Epithelial cell of proximal tubule (primary cell): ENCODE data around the gene ST14. TPM values are rescaled to one million over a fixed set of nuclear protein-coding genes. Genes with fewer than 3 reads are reported as not detected.
A peak's percentile ranks its signal among the peaks of the same experiment; 100 is the strongest.

Experiments
- DNase-seq: peaks from one replicate; pipeline ENCODE4 v3.0.0-alpha.2; 2011; ENCODE audit warnings: low read depth
- H3K4me3 ChIP-seq: 2 replicates; pipeline ENCODE4 v1.5.1; 2011; ENCODE audit warnings: low read depth, mild to moderate bottlenecking, low read length
- total RNA-seq: library from RNA; depleted of rRNA; stranded (reverse); fragments of >200 nt; gene quantifications from 2 replicates; pipeline ENCODE4 v1.2.3, GENCODE V29; 2015
- TF ChIP-seq, protein P1 (sequence below): conservative IDR thresholded peaks from 2 replicates; pipeline ENCODE4 v1.5.1; 2012; ENCODE audit warnings: low read depth, mild to moderate bottlenecking, low read length

Gene ST14
- total RNA-seq, 1 donor from 2014 or later = 75.5 TPM

DNA sequence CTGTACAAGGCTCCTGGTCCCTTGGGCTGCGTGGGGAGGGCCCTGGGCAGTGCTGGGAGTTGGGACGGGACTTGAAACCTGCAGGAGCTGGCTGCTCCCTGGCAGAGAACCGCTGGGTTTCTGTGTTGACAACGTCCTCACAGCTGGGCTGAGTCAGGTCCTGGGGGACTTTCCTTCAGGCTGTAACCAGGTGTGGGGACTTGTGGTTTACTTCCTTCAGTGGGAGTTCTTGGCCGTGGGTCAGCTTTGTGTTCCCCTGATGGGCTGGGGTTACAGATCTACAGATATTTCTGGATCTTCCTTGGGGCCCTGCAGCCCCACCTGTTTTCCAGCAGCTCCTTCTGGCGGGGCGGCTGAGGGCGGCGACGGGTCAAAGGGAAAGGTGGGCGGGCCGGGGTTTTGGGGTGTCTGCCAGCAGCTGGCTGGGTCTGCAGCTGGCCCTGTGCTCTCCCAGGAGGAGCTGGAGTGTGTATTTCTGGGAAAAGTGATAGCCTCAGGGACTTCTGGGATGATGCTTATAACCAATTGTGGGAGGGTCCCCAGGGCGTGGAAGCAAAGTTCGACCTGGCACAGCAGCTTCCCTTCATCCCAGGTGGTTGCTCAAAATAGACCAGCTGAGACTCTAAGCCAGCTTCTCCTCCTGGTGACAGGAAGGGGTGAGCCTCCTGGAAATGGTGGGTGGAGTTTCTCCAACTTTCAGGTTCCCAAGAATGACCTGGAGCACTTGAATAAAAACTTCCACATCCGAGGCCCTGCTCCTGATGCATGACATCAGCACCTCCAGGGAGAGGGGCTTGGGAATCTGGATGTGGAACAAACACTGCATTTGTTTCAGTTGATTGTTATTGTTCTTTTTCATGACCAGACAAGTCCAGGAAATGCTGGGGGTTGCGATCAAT, 19.1 kb downstream of the ST14 start:
- TF ChIP-seq, protein P1, sequence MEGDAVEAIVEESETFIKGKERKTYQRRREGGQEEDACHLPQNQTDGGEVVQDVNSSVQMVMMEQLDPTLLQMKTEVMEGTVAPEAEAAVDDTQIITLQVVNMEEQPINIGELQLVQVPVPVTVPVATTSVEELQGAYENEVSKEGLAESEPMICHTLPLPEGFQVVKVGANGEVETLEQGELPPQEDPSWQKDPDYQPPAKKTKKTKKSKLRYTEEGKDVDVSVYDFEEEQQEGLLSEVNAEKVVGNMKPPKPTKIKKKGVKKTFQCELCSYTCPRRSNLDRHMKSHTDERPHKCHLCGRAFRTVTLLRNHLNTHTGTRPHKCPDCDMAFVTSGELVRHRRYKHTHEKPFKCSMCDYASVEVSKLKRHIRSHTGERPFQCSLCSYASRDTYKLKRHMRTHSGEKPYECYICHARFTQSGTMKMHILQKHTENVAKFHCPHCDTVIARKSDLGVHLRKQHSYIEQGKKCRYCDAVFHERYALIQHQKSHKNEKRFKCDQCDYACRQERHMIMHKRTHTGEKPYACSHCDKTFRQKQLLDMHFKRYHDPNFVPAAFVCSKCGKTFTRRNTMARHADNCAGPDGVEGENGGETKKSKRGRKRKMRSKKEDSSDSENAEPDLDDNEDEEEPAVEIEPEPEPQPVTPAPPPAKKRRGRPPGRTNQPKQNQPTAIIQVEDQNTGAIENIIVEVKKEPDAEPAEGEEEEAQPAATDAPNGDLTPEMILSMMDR = no peak
- no peak overlapping the region for H3K4me3 ChIP-seq
- no peak for DNase-seq

- no peak for DNase-seq
These were observed 20.1 kb downstream of the ST14 start for GRCh38 chr11:130179396-130180306.

GRCh38 chr11:130180491-130180890, 20.9 kb downstream of the ST14 start:
- H3K4me3 ChIP-seq = no peak overlapping the region
- DNase-seq = no peak
- TF ChIP-seq, protein P1 = no peak

More at GRCh38 chr11:130179396-130180306, 20.1 kb downstream of the ST14 start:
- TF ChIP-seq, protein P1 = no peak
- no peak overlapping the region for H3K4me3 ChIP-seq

DNA sequence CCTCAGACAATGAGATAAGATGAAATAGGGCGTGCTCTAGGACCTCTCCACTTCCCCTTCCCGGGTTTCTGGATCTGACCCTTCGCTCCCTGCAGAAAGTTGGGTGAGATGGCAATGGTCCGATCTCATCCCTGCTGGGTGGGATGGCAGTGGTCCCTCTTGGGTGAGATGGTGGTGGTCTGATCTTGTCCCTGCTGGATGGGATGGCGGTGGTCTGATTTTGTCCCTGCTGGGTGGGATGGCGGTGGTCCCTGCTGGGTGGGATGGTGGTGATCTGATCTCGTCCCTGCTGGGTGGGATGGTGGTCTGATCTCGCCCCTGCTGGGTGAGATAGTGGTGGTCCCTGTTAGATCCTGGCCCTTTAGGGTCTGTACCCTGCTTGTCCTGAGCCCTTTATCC, 21.3 kb downstream of the ST14 start:
- no peak overlapping the region for H3K4me3 ChIP-seq
- TF ChIP-seq, protein P1 = no peak
- DNase-seq = no peak

- TF ChIP-seq, protein P1 = no peak
- no peak for DNase-seq
- peak overlapping the region; percentile 21 for H3K4me3 ChIP-seq
These were observed 22.0 kb downstream of the ST14 start for GRCh38 chr11:130181295-130182272.
